Upper lobe of left lung (tissue), 6 donors: Measurements from ENCODE around the gene ARRDC5. TPM values are rescaled to one million over a fixed set of nuclear protein-coding genes. Genes with fewer than 3 reads are reported as not detected.
A peak's percentile ranks its signal among the peaks of the same experiment; 100 is the strongest.
"Not testable (repeated sequence)": the region's sequence is repeated elsewhere in the genome, so short reads cannot be mapped to it uniquely, and the experiment has no call there.

Experiments
- ATAC-seq, 2 donors: fragments of 200-7000 bp; cut with Tn5 transposase; one replicate each; pipeline ENCODE4 v1.9.1; 2022; ENCODE audit warnings: mild to moderate bottlenecking in 2 of 2, moderate library complexity in 2 of 2; ENCODE audit not compliant: low FRiP score in 2 of 2
- DNase-seq, 2 donors: peaks; one replicate each; pipeline ENCODE4 v3.0.0-alpha.2; 2019 to 2020
- H3K27ac ChIP-seq, 4 donors: fragments of 200-600 bp; sonication (generic); one replicate each; pipeline ENCODE4 v1.5.1; 2016 to 2019
- H3K27me3 ChIP-seq, 4 donors: fragments of 200-600 bp; sonication (generic); one replicate each; pipeline ENCODE4 v1.5.1; 2017 to 2019
- H3K36me3 ChIP-seq, 4 donors: fragments of 200-600 bp; sonication (generic); one replicate each; pipeline ENCODE4 v1.5.1; 2016 to 2019
- H3K4me1 ChIP-seq, 4 donors: fragments of 200-600 bp; sonication (generic); one replicate each; pipeline ENCODE4 v1.5.1; 2018 to 2019
- H3K4me3 ChIP-seq, 4 donors: fragments of 200-600 bp; sonication (generic); one replicate each; pipeline ENCODE4 v1.5.1; 2017 to 2019; ENCODE audit warnings: mild to moderate bottlenecking in 2 of 4, moderate library complexity in 1 of 4
- H3K9me3 ChIP-seq, 4 donors: fragments of 200-600 bp; sonication (generic); one replicate each; pipeline ENCODE4 v1.5.1; 2018 to 2019
- EP300 ChIP-seq, 4 donors: sonication (generic); formaldehyde crosslinking; IDR thresholded peaks; one replicate each; pipeline ENCODE4 v1.5.1; 2017; ENCODE audit warnings: antibody characterized with exemption in 4 of 4, control low read depth in 2 of 4
- POLR2A ChIP-seq, 4 donors: fragments of 450-650 bp; IDR thresholded peaks; one replicate each; pipeline ENCODE4 v1.5.1; 2016 to 2017; ENCODE audit warnings: antibody characterized with exemption in 4 of 4, mild to moderate bottlenecking in 2 of 4
- POLR2AphosphoS5 ChIP-seq, 2 donors: sonication (generic); formaldehyde crosslinking; IDR thresholded peaks; one replicate each; pipeline ENCODE4 v1.5.1; 2017; ENCODE audit warnings: antibody characterized with exemption in 2 of 2
- WGBS, 2 donors: methylation state at CpG; one replicate each; pipeline ENCODE4 v1.1.5; 2017 to 2018; 5-methylcytosine and 5-hydroxymethylcytosine counted together
- total RNA-seq, 6 donors: library from RNA; depleted of rRNA in 4 of 6; stranded (reverse); fragments of >200 nt in 4 of 6; gene quantifications; one replicate each; pipeline versions ENCODE4 v1.1.0 to v1.2.1, GENCODE V29; 2016 to 2021
- TF ChIP-seq, protein P1 (sequence below), 6 experiments: fragments of 450-650 bp in 4 of 6; fragments of 200-600 bp in 2 of 6; sonication (generic) in 2 of 6; IDR thresholded peaks; one replicate each; pipeline ENCODE4 v1.5.1; 2016 to 2019; ENCODE audit warnings: antibody characterized with exemption in 6 of 6
- donor health status: DM: no; HTN: no; CAD: no; lungs with moderate emphysema.
- donor health status: DM: no; HTN: yes; CAD: no; lungs with severe emphysema.

Gene ARRDC5
- total RNA-seq, 6 donors from 2014 or later, result 0.34 to 6.8 (median 0.83) TPM; not detected in 1

DNA sequence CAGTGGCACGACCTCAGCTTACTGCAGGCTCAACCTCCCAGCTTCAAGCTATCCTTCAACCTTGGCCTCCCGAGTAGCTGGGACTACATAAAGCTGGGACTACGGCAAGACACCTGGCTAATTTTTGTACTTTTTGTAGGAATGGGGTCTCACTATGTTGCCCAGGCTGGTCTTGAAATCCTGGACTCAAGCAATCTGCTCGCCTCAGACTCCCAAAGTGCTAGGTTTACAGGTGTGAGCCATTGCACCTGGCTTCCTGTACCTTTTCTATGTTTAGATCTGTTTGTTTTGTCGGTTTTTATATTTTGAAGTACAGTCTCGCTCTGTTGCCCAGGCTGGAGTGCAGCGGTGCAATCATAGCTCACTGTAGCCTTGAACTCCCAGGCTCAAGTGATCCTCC, 53.7 kb downstream of the ARRDC5 start:
- Histone ChIP-seq H3K27ac (no peak overlapping the region), H3K27me3 (no peaks in the 10 kb centered on the region), H3K4me1 (no peaks in the 10 kb centered on the region), H3K36me3 (peaks cover 3 to 83% (median 39%) of the 10 kb centered on the region in 4 donors), H3K4me3 (no peak overlapping the region), H3K9me3 (no peaks in the 10 kb centered on the region)
- TF ChIP-seq EP300 (IDR thresholded peaks at IDR 0.05) (no peak), POLR2A (IDR thresholded peaks at IDR 0.05) (no peak), POLR2AphosphoS5 (IDR thresholded peaks at IDR 0.05) (no peak)
- TF ChIP-seq, protein P1, sequence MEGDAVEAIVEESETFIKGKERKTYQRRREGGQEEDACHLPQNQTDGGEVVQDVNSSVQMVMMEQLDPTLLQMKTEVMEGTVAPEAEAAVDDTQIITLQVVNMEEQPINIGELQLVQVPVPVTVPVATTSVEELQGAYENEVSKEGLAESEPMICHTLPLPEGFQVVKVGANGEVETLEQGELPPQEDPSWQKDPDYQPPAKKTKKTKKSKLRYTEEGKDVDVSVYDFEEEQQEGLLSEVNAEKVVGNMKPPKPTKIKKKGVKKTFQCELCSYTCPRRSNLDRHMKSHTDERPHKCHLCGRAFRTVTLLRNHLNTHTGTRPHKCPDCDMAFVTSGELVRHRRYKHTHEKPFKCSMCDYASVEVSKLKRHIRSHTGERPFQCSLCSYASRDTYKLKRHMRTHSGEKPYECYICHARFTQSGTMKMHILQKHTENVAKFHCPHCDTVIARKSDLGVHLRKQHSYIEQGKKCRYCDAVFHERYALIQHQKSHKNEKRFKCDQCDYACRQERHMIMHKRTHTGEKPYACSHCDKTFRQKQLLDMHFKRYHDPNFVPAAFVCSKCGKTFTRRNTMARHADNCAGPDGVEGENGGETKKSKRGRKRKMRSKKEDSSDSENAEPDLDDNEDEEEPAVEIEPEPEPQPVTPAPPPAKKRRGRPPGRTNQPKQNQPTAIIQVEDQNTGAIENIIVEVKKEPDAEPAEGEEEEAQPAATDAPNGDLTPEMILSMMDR (IDR thresholded peaks at IDR 0.05), result no peak
- WGBS, 2 donors, result 93 to 98% methylated on average over 7 of the region's 7 CpGs
- ATAC-seq (no peak), DNase-seq (no peak)

DNA sequence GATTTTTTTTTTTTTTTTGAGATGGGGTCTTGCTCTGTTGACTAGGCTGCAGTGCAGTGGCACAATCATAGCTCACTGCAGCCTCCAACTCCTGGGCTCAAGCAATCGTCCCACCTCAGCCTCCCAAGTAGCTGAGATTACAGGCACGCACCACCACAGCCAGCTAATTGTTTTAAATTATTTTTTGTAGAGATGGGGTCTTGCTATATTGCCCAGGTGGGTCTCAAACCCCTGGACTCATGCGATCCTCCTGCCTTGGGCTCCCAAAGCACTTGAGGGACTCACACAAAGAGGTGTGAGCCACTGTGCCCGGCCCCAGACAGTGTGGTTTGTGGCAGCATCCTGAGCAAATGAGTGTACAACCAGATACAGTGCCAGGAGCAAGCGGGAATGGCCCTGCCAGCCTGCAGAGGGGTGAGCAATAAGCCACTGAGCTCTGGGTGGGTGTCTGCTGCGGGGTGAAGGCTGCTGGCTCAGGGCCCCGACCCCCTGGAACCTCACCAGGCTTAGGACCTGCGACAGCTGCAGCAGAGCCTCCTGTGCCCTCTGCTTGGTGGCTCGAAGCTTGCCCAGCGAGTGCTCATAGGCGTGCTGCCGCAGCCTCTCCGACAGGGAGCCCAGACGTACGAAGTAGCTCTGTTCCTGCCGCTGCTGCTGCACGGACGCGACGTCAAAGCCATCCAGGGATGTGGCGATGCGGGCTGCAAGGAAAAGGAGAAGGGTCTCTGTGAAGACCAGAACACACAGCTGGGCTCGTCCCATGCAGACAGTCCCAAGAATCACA, 55.3 kb downstream of the ARRDC5 start:
- Histone ChIP-seq H3K36me3 (peaks cover 3 to 88% (median 39%) of the 10 kb centered on the region in 4 donors), H3K9me3 (no peaks in the 10 kb centered on the region), H3K4me3 (no peak overlapping the region), H3K27me3 (no peaks in the 10 kb centered on the region), H3K27ac (no peak overlapping the region), H3K4me1 (no peaks in the 10 kb centered on the region)
- peak in 1 of 2 donors; percentile 74 for DNase-seq
- WGBS, 2 donors, result 98% methylated on average over 13 to 23 of the region's 23 CpGs
- no peak for ATAC-seq
- no peak for TF ChIP-seq POLR2AphosphoS5 (IDR thresholded peaks at IDR 0.05)
- no peak for TF ChIP-seq POLR2A (IDR thresholded peaks at IDR 0.05)
- TF ChIP-seq, protein P1 (IDR thresholded peaks at IDR 0.05), result no peak
- TF ChIP-seq EP300 (IDR thresholded peaks at IDR 0.05), result no peak

DNA sequence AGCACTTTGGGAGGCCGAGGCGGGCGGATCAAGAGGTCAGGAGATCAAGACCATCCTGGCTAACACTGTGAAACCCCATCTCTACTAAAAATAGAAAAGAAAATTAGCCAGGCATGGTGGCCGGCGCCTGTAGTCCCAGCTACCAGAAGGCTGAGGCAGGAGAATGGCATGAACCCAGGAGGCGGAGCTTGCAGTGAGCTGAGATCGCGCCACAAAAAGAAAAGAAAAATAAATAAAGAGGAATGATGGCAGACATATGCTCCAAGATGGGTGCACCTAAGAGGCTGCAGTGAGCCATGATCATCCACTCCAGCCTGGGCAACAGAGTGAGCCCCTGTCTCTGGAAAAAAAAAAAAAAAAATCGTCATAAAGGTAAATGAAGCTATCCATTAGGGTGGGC, 56.7 kb downstream of the ARRDC5 start:
- not testable (repeated sequence) for ATAC-seq, H3K4me1 ChIP-seq, DNase-seq, H3K4me3 ChIP-seq, H3K27me3 ChIP-seq, H3K27ac ChIP-seq, H3K9me3 ChIP-seq
- H3K36me3 ChIP-seq, result peaks cover 3 to 82% (median 41%) of the 10 kb centered on the region in 4 donors
- 85 to 93% methylated on average over 8 to 9 of the region's 9 CpGs for WGBS, 2 donors

DNA sequence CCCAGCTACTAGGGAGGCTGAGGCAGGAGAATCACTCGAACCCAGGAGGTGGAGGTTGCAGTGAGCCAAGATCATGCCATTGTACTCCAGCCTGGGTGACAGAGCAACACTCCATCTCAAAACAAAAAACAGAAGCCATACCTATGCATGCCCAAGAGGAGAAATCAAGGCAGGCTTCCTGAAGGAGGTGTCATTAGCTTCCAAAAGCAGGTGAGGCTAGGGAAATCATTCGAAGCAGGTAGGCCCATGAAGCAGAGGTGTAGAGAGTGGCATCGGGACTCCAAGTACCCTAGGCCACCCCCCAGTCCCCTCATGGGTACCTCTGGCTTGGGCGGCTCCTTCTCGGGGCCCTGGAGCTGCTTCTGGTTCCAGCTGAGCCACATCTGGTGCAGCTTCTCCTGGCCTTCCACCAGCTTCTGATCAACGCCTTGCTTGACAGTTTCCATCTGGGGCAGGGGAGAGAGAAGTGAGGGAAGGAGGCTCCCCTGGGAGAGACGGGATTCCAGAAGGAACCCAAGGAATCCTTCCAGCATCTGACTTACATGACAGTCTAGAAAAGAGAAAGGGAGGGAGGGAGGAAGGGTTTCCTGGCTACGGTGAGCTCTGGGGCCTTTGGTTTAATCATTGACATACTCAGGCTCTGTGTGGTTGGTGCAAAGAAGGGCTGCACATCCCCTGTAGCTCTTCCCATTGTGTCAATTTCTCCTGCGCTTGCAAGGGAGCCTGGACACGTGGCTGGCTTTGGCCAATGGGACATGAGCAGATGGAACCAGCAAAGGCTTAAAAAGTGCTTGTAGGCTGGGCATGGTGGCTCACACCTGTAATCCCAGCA, 58.1 kb downstream of the ARRDC5 start:
- Histone ChIP-seq H3K4me1 (no peaks in the 10 kb centered on the region), H3K4me3 (no peak overlapping the region), H3K27me3 (no peaks in the 10 kb centered on the region), H3K36me3 (peaks cover 3 to 81% (median 39%) of the 10 kb centered on the region in 4 donors), H3K9me3 (no peaks in the 10 kb centered on the region), H3K27ac (peak overlapping the region in 2 of 4 donors; percentile 33 to 52)
- ATAC-seq, result peak in 1 of 2 donors; percentile 21
- DNase-seq, result no peak
- WGBS, 2 donors, result 61 to 83% methylated on average over 10 of the region's 10 CpGs
- no peak for TF ChIP-seq POLR2A (IDR thresholded peaks at IDR 0.05)
- TF ChIP-seq POLR2AphosphoS5 (IDR thresholded peaks at IDR 0.05), result peak in 1 of 2 donors; percentile 27
- TF ChIP-seq, protein P1 (IDR thresholded peaks at IDR 0.05), result no peak
- TF ChIP-seq EP300 (IDR thresholded peaks at IDR 0.05), result no peak

DNA sequence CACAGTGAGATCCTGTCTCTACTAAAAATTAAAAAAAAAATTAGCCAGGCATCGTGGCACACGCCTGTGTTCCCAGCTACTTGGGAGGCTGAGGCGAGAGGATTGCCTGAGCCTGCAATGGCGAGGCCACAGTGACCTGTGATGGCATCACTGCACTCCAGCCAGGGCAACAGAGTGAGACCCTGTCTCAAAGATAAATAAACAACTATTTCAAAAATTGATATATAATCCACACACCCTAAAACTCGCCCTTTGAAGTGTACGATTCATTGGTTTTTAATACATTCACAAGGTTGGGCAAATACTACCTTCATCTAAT, 59.1 kb downstream of the ARRDC5 start:
- H3K27ac ChIP-seq, result no peak overlapping the region
- H3K36me3 ChIP-seq, result peaks cover 3 to 86% (median 42%) of the 10 kb centered on the region in 4 donors

More for the DNA sequence above, 59.1 kb downstream of the ARRDC5 start:
- TF ChIP-seq, protein P1 (IDR thresholded peaks at IDR 0.05), result no peak
- no peak for TF ChIP-seq EP300 (IDR thresholded peaks at IDR 0.05)
- TF ChIP-seq POLR2AphosphoS5 (IDR thresholded peaks at IDR 0.05), result no peak
- no peak for TF ChIP-seq POLR2A (IDR thresholded peaks at IDR 0.05)
- H3K4me1 ChIP-seq, result no peaks in the 10 kb centered on the region
- WGBS, 2 donors, result 95 to 98% methylated on average over 6 of the region's 6 CpGs
- no peak for ATAC-seq
- DNase-seq, result no peak
- no peaks in the 10 kb centered on the region for H3K9me3 ChIP-seq
- no peaks in the 10 kb centered on the region for H3K27me3 ChIP-seq
- H3K4me3 ChIP-seq, result no peak overlapping the region
